HG03066 (cell line): ENCODE results near the gene PDLIM3.
"Not testable (repeated sequence)": the region's sequence is repeated elsewhere in the genome, so short reads cannot be mapped to it uniquely, and the experiment has no call there.

ENCODE experiments used
- ATAC-seq: cut with Tn5 transposase; IDR thresholded peaks from one replicate; pipeline ENCODE4 v1.9.1; 2021; ENCODE audit warnings: low read depth; ENCODE audit not compliant: unreplicated experiment

Gene PDLIM3

GRCh38 chr4:185534866-185535611 lies at the start of gene PDLIM3:
Gene PDLIM3 (minus strand): TSS chr4:185535507. CDS start chr4:185535434, 73 bp downstream.
- ATAC-seq, result no peak

GRCh38 chr4:185583813-185584212 lies 48.5 kb upstream of the PDLIM3 start:
- ATAC-seq, result no peak

GRCh38 chr4:185582651-185583400 lies 47.5 kb upstream of the PDLIM3 start:
- no peak for ATAC-seq

GRCh38 chr4:185580699-185581098 lies 45.4 kb upstream of the PDLIM3 start:
- no peak for ATAC-seq

- no peak for ATAC-seq
Measured at GRCh38 chr4:185578284-185578683, 43.0 kb upstream of the PDLIM3 start.

GRCh38 chr4:185576962-185577950 lies 41.9 kb upstream of the PDLIM3 start:
- no peak for ATAC-seq

GRCh38 chr4:185576314-185576961 lies 41.1 kb upstream of the PDLIM3 start:
- no peak for ATAC-seq

GRCh38 chr4:185573651-185574199 lies 38.4 kb upstream of the PDLIM3 start:
- no peak for ATAC-seq

- ATAC-seq, result no peak
Measured at GRCh38 chr4:185570727-185571126, 35.4 kb upstream of the PDLIM3 start.

- no peak for ATAC-seq
Measured at GRCh38 chr4:185567381-185568376, 32.4 kb upstream of the PDLIM3 start.

- ATAC-seq, result no peak
Measured at GRCh38 chr4:185566972-185567371, 31.7 kb upstream of the PDLIM3 start.

GRCh38 chr4:185566425-185566824 lies 31.1 kb upstream of the PDLIM3 start:
- ATAC-seq, result no peak

- no peak for ATAC-seq
Measured at GRCh38 chr4:185565696-185566095, 30.4 kb upstream of the PDLIM3 start.

GRCh38 chr4:185564349-185564748 lies 29.0 kb upstream of the PDLIM3 start:
- no peak for ATAC-seq

- no peak for ATAC-seq
Measured at GRCh38 chr4:185562531-185562930, 27.2 kb upstream of the PDLIM3 start.

GRCh38 chr4:185560316-185560715 lies 25.0 kb upstream of the PDLIM3 start:
- no peak for ATAC-seq

- no peak for ATAC-seq
Measured at GRCh38 chr4:185559915-185560281, 24.6 kb upstream of the PDLIM3 start.

- not testable (repeated sequence) for ATAC-seq
Measured at GRCh38 chr4:185559251-185559914, 24.1 kb upstream of the PDLIM3 start.
